Measurements from ENCODE around the gene SMURF2. TPM values are rescaled to one million over a fixed set of nuclear protein-coding genes. Genes with fewer than 3 reads are reported as not detected.

The SMURF2 gene
- total and polyA plus RNA-seq, 10 donors: 5.4 to 35.7 (median 25.0) TPM

- DNase-seq: no peak
- Histone ChIP-seq H3K36me3 (no peaks in the 10 kb centered on the region), H3K9me3 (no peaks in the 10 kb centered on the region), H3K4me1 (peaks cover 18 to 25% (median 20%) of the 10 kb centered on the region in 6 donors), H3K27me3 (replicated peaks in 1 of 7) (no peaks in the 10 kb centered on the region), H3K4me3 (no peak overlapping the region), H3K27ac (no peak overlapping the region)
- intact Hi-C loops (cut with DNase I; ENCODE audit: low total_unique reads): no loop called here
- no peak for TF ChIP-seq POLR2A (IDR thresholded peaks at IDR 0.05)
- no peak for TF ChIP-seq CTCF (IDR thresholded peaks at IDR 0.05 in 8 of 11, conservative IDR thresholded peaks at IDR 0.05 in 3 of 11)
- no peak for TF ChIP-seq POLR2AphosphoS5 (IDR thresholded peaks at IDR 0.05)
- WGBS, 5 donors: 90 to 95% (median 94%) methylated on average over 2 of the region's 2 CpGs
Measured at GRCh38 chr17:64702815-64703214, 40.7 kb upstream of the SMURF2 start.

GRCh38 chr17:64698725-64699124 is 36.6 kb upstream of the SMURF2 start:
- no peak for DNase-seq
- no peak overlapping the region for H3K4me3 ChIP-seq
- TF ChIP-seq POLR2AphosphoS5 (IDR thresholded peaks at IDR 0.05) (no peak), POLR2A (IDR thresholded peaks at IDR 0.05) (no peak), CTCF (IDR thresholded peaks at IDR 0.05 in 8 of 11, conservative IDR thresholded peaks at IDR 0.05 in 3 of 11) (no peak)
- WGBS, 5 donors: 85 to 95% (median 90%) methylated on average over 2 of the region's 2 CpGs
- no peak overlapping the region for H3K27ac ChIP-seq
- H3K27me3 ChIP-seq (replicated peaks in 1 of 7): no peaks in the 10 kb centered on the region
- H3K9me3 ChIP-seq: no peaks in the 10 kb centered on the region
- peaks cover 0 to 13% (median 4%) of the 10 kb centered on the region in 6 donors for H3K4me1 ChIP-seq
- intact Hi-C loops (cut with DNase I; ENCODE audit: low total_unique reads): no loop called here
- H3K36me3 ChIP-seq: no peaks in the 10 kb centered on the region

GRCh38 chr17:64694207-64694606 is 32.1 kb upstream of the SMURF2 start:
- no peak for DNase-seq
- Histone ChIP-seq H3K4me1 (peaks cover 0 to 15% (median 6%) of the 10 kb centered on the region in 6 donors), H3K9me3 (no peaks in the 10 kb centered on the region), H3K4me3 (no peak overlapping the region), H3K27me3 (replicated peaks in 1 of 7) (no peaks in the 10 kb centered on the region), H3K27ac (peak overlapping the region in 6 of 8 donors; percentile 20 to 66 (median 45)), H3K36me3 (no peaks in the 10 kb centered on the region)
- intact Hi-C loops (cut with DNase I; ENCODE audit: low total_unique reads): no loop called here
- 45 to 76% (median 58%) methylated on average over 5 of the region's 5 CpGs for WGBS, 5 donors
- TF ChIP-seq POLR2A (IDR thresholded peaks at IDR 0.05): no peak
- TF ChIP-seq CTCF (IDR thresholded peaks at IDR 0.05 in 8 of 11, conservative IDR thresholded peaks at IDR 0.05 in 3 of 11): no peak
- peak in 1 of 3 donors; percentile 77 for TF ChIP-seq POLR2AphosphoS5 (IDR thresholded peaks at IDR 0.05)

- H3K36me3 ChIP-seq: no peaks in the 10 kb centered on the region
- no peak overlapping the region for H3K4me3 ChIP-seq
- intact Hi-C loops (cut with DNase I; ENCODE audit: low total_unique reads): no loop called here
- no peaks in the 10 kb centered on the region for H3K9me3 ChIP-seq
- H3K27ac ChIP-seq: no peak overlapping the region
- no peak for DNase-seq
- H3K4me1 ChIP-seq: peaks cover 0 to 15% (median 6%) of the 10 kb centered on the region in 6 donors
- TF ChIP-seq CTCF (IDR thresholded peaks at IDR 0.05 in 8 of 11, conservative IDR thresholded peaks at IDR 0.05 in 3 of 11) (no peak), POLR2A (IDR thresholded peaks at IDR 0.05) (no peak), POLR2AphosphoS5 (IDR thresholded peaks at IDR 0.05) (no peak)
- no peaks in the 10 kb centered on the region for H3K27me3 ChIP-seq (replicated peaks in 1 of 7)
- 86 to 97% (median 91%) methylated on average over 3 of the region's 3 CpGs for WGBS, 5 donors
Measured at GRCh38 chr17:64692187-64692586, 30.1 kb upstream of the SMURF2 start.

All from spleen (tissue), 11 donors.